Thymus (tissue), 11 donors: ENCODE measurements around the gene RPL3. TPM values are rescaled to one million over a fixed set of nuclear protein-coding genes. Genes with fewer than 3 reads are reported as not detected.
A peak's percentile ranks its signal among the peaks of the same experiment; 100 is the strongest.

Source experiments
- DNase-seq, 9 donors: peaks; one replicate each; pipeline ENCODE4 v3.0.0-alpha.2; 2013; ENCODE audit warnings: low spot score in 9 of 9, low read depth in 6 of 9, missing footprints in 1 of 9
- H3K27ac ChIP-seq, 2 donors: one replicate each; pipeline ENCODE4 v1.5.1; 2013; ENCODE audit warnings: control low read depth in 1 of 2, low read depth in 1 of 2, low read length in 1 of 2, mild to moderate bottlenecking in 1 of 2, moderate library complexity in 1 of 2
- H3K27me3 ChIP-seq, 2 donors: one replicate each; pipeline ENCODE4 v1.5.1; 2013; ENCODE audit warnings: low read length in 1 of 2; ENCODE audit not compliant: control insufficient read depth in 2 of 2, insufficient read depth in 1 of 2
- H3K36me3 ChIP-seq, 2 donors: one replicate each; pipeline ENCODE4 v1.5.1; 2013; ENCODE audit warnings: low read length in 1 of 2, mild to moderate bottlenecking in 1 of 2, moderate library complexity in 1 of 2; ENCODE audit not compliant: control insufficient read depth in 2 of 2, insufficient read depth in 2 of 2
- H3K4me1 ChIP-seq, 2 donors: one replicate each; pipeline ENCODE4 v1.5.1; 2013; ENCODE audit warnings: low read length in 2 of 2; ENCODE audit not compliant: control insufficient read depth in 2 of 2, insufficient read depth in 2 of 2
- H3K4me3 ChIP-seq, 2 donors: one replicate each; pipeline ENCODE4 v1.5.1; 2013; ENCODE audit warnings: low read length in 2 of 2, control low read depth in 1 of 2, mild to moderate bottlenecking in 1 of 2
- H3K9me3 ChIP-seq, 2 donors: one replicate each; pipeline ENCODE4 v1.5.1; 2013; ENCODE audit warnings: low read length in 1 of 2, mild to moderate bottlenecking in 1 of 2; ENCODE audit not compliant: control insufficient read depth in 2 of 2, insufficient read depth in 1 of 2
- WGBS: extraction: QIAGEN DNeasy Blood & Tissue Kit; methylation state at CpG from one replicate; pipeline ENCODE4 v1.1.7; 2013; 5-methylcytosine and 5-hydroxymethylcytosine counted together
- polyA plus RNA-seq: library from polyadenylated mRNA; stranded (reverse); fragments of 200-250 nt; gene quantifications from one replicate; pipeline ENCODE4 v1.2.3, GENCODE V29; 2013
- total RNA-seq: library from RNA; stranded (reverse); fragments of 120-200 nt; gene quantifications from one replicate; pipeline ENCODE4 v1.2.4, GENCODE V29; 2013
- donor health status: healthy.

Gene RPL3
- total and polyA plus RNA-seq, 2 donors: 1,863 to 2,946 TPM

DNA sequence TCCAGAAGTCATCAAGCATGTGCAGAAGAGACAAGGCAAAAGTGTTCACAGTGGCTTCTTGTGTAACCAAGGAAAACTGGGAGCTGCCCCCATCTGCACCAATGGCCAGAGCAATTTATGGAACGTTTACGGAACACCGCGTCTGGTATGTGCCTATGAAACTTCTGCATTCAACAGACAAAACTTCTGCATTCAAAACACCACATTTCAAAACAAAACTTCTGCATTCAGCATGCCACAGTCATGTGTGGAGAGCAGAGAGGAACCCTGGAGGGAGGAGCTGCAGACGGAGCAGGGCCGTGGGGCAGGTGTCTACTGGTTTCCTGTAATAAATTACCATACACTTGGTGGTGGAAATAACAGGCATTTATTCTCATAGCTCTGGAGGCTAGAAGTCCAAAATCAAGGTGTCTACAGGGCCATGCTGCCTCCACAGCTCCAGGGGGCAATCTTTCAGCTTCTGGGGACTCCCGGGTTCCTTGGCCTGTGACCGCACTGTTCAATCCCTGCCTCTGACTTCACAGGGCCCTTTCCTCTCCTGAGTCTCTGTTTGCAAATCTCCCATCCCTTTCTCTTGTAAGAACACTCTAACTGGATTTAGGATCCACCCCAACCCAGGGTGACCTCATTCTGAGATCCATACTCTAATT lies 32.2 kb downstream of the RPL3 start:
- H3K27me3 ChIP-seq: peaks cover 0 to 31% of the 10 kb centered on the region in 2 donors
- H3K4me3 ChIP-seq: no peak overlapping the region
- DNase-seq: peak in 1 of 9 donors; percentile 40
- no peak overlapping the region for H3K27ac ChIP-seq
- H3K4me1 ChIP-seq: peaks cover 0 to 12% of the 10 kb centered on the region in 2 donors
- H3K9me3 ChIP-seq: peaks cover 0 to 12% of the 10 kb centered on the region in 2 donors
- 11% methylated on average over 8 of the region's 8 CpGs for WGBS
- no peaks in the 10 kb centered on the region for H3K36me3 ChIP-seq

DNA sequence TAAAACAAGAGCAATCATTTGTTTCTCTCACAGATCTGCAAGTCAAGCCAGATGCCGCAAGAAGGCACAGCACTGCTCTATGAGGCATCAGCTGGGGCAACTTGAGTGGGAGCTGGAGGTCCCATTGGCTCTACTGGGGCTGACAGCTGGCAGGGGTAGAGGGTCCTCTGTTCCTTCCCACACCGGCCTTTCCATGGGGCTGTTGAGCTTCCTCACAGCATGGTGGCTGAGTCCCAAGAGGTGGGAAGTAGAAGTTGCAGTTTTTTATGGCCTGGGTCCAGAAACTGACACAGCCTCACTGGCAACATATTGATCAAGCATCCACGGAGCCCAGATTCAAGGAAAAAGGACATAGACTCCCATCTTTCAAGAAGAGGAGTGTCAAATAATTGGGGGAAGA lies 34.4 kb downstream of the RPL3 start:
- Histone ChIP-seq H3K9me3 (peaks cover 0 to 12% of the 10 kb centered on the region in 2 donors), H3K27ac (no peak overlapping the region), H3K36me3 (no peaks in the 10 kb centered on the region), H3K27me3 (peaks cover 0 to 45% of the 10 kb centered on the region in 2 donors), H3K4me3 (no peak overlapping the region), H3K4me1 (peaks cover 0 to 11% of the 10 kb centered on the region in 2 donors)
- 92% methylated on average over 3 of the region's 3 CpGs for WGBS
- no peak for DNase-seq

DNA sequence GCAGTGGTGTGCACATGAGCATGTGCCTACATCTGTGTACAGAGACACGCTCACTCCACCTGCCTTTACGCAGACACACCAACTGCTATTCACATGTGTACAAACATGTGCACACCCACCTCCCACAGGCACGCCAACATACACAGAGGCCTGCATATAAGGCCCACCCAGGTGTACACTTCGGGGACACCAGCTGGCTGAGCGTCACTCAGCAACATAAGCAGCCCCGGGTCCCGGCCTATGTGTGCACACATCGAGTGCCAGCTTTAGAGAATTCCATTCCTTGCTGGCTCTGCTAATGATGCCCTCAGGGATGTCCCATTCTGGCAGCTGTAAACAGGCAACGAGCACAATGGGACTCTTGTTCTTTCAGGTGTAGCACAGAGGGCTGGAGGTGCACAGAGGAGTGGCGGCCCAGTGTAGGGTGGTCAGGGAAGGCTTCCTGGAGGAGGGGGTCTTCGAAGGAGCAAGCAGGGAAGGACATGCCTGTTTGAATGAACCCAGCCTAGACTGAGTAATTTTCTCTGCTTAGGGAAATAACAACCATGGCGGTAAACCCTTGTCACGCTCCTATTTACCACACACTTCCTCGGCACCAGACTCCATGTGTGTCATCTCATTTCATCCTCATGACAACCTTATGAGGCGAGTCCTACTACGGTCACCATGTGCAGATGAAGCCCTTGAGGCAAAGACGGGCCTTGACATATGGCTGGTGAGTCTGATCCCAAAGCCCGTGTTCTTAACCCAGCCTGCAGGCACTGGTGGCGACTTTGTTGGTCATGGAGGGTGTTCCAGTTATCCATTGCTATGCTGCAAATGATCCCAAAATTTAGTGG lies 35.1 kb downstream of the RPL3 start:
- H3K27me3 ChIP-seq: peaks cover 0 to 50% of the 10 kb centered on the region in 2 donors
- no peak overlapping the region for H3K4me3 ChIP-seq
- H3K36me3 ChIP-seq: no peaks in the 10 kb centered on the region
- WGBS: 96% methylated on average over 19 of the region's 19 CpGs
- peaks cover 0 to 11% of the 10 kb centered on the region in 2 donors for H3K4me1 ChIP-seq
- H3K9me3 ChIP-seq: peaks cover 0 to 12% of the 10 kb centered on the region in 2 donors
- no peak overlapping the region for H3K27ac ChIP-seq
- no peak for DNase-seq

DNA sequence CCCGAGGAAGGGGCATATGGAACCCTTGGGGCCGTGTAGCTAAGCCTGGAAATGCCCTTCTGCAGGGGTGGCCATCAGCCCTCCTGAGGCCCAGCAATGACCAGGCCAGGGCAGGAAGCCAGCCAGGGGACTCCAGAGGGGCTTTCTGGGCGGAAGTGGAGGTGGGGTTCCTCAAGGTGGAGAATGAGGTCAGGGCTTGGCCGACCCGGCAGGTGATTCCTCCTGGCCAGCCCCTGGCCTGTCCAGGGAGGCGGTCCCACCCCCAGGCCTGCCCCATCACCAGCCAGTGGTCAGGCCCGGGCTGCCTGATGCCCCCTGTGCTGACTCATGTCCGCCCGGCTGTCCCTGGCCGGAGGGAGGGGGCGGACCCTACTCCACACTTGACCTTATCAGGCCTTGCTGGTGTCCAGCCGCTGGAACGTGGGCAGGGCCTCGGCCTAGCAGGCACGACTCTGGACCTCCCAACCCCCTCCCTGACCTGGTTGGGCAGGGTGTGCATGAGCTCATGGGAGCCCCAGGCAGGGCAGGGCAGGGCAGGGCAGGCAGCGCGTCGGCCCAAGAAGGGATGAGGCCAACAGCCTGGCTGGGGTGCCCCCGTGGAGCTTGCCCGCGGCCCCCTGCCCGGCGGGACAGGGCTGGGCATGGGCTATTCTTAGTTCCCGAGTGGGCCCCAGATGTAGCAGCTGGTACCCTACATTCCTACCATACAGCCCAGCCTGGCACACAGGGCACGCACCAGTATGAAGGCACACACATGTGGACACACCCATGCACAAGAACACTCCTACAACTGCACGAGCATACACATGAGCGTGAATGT lies 35.9 kb downstream of the RPL3 start:
- 83% methylated on average over 27 of the region's 27 CpGs for WGBS
- Histone ChIP-seq H3K36me3 (no peaks in the 10 kb centered on the region), H3K9me3 (peaks cover 0 to 12% of the 10 kb centered on the region in 2 donors), H3K4me1 (peaks cover 0 to 11% of the 10 kb centered on the region in 2 donors), H3K27me3 (peaks cover 3 to 58% of the 10 kb centered on the region in 2 donors), H3K4me3 (no peak overlapping the region), H3K27ac (no peak overlapping the region)
- no peak for DNase-seq

DNA sequence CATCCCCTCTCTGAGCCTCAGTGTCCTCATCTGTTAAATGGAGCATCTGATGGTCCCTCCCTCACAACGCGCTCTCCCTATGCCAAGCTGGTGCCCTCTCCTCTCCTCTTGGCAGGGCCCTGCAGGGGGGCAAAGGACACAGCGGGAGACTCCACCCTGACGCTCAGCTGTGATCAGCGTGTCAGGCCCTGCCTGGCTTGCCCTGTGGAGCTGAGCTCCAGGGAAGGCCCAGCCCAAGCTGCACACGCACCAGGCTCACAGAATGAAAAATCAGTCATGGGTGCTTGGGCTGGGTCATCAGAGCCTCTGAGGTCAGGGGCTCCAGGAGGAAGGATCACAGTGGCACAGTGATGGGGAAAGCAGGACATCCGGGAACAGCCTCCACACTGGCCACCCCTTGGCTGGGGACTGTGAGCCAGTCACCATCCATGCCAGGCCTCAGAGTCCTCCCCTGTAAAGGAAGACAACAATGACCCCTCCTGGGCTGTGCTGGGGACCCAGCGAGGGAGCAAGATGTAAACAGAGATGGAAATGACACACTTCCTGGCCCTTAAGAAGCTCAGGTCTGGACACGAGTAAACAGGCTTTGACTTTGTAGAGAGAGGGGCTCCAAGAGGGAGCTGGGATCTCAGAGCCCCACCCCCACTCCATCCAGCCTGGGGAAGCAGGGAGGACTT lies 36.6 kb downstream of the RPL3 start:
- no peak for DNase-seq

DNA sequence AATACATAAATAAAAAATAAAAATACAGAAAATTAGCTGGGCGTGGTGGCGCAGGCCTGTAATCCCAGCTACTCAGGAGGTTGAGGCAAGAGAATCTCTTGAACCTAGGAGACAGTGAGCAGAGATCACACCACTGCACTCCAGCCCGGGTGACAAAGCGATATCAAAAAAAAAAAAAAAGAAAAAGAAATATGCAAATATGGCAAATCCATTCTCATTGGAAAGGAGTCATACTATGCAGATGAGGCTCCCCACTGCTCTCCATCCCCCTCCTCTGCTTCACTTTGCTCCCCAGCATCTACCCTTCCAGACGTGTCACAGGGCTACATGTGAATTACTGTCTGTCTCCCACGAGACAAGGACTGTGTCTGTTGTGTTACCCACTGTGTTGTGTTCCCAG lies 38.3 kb downstream of the RPL3 start:
- no peaks in the 10 kb centered on the region for H3K36me3 ChIP-seq
- H3K27me3 ChIP-seq: peaks cover 5 to 69% of the 10 kb centered on the region in 2 donors
- H3K27ac ChIP-seq: no peak overlapping the region
- H3K9me3 ChIP-seq: peaks cover 0 to 12% of the 10 kb centered on the region in 2 donors
- no peak overlapping the region for H3K4me3 ChIP-seq
- 80% methylated on average over 6 of the region's 6 CpGs for WGBS
- peaks cover 0 to 3% of the 10 kb centered on the region in 2 donors for H3K4me1 ChIP-seq
- no peak for DNase-seq

More for the DNA sequence above, 36.6 kb downstream of the RPL3 start:
- Histone ChIP-seq H3K4me1 (peaks cover 0 to 11% of the 10 kb centered on the region in 2 donors), H3K27ac (no peak overlapping the region), H3K27me3 (peaks cover 5 to 66% of the 10 kb centered on the region in 2 donors), H3K4me3 (no peak overlapping the region), H3K36me3 (no peaks in the 10 kb centered on the region), H3K9me3 (peaks cover 0 to 12% of the 10 kb centered on the region in 2 donors)
- 82% methylated on average over 9 of the region's 9 CpGs for WGBS

DNA sequence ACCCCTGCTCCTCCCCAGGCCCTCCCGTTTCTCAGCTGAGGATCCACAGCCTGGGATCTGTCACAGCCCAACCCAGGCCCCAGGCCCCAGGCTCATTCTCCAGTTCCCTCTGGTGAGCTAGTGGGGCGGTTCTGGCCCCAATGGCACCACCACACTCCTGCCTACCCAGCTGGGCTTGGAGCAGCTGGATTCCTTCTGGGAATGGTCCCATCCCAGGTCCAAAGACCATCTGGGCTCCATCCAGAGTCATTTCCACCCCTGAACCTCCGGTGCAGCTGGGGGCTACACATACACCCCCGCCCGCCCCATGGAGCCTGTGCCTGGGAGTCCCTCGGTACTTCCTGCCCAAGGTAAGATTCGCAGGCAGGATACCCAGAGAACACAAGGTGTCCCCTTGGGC lies 39.2 kb downstream of the RPL3 start:
- Histone ChIP-seq H3K4me3 (no peak overlapping the region), H3K27me3 (peaks cover 5 to 72% of the 10 kb centered on the region in 2 donors), H3K27ac (no peak overlapping the region), H3K9me3 (peaks cover 0 to 10% of the 10 kb centered on the region in 2 donors), H3K36me3 (no peaks in the 10 kb centered on the region), H3K4me1 (peaks cover 0 to 3% of the 10 kb centered on the region in 2 donors)
- whole genome bisulfite sequencing: 93% methylated on average over 7 of the region's 7 CpGs
- DNase-seq: no peak

DNA sequence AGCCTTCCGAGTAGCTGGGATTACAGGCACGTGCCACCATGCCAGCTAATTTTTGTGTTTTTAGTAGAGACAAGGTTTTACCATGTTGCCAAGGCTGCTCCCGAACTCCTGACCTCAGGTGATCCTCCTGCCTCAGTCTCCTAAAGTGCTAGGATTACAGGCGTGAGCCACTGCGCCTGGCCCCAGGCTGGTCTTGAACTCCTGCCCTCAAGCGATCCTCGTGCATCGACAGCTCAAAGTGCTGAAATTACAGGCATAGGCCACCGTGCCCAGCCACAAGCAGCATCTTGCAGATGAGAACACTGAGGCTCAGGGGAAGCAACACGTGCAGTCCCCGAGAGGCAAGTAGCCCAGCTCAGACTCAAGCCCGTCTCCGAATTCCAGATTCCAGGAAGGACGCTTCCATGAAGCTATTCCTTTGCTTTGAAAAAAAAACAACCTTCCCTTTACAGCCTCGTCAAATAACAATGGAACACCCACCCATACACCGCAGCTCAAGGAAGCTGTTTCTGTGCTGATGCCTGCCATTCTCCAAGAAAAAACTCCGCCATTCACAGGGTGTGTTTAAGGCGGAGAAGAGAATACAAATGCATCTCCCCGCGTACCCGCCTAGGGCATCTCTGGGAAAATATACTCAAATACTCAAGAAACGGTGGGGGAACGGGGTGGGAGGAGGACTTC lies 40.1 kb downstream of the RPL3 start:
- Histone ChIP-seq H3K4me1 (peaks cover 0 to 3% of the 10 kb centered on the region in 2 donors), H3K27ac (no peak overlapping the region), H3K9me3 (peaks cover 0 to under 1% of the 10 kb centered on the region in 2 donors), H3K4me3 (no peak overlapping the region), H3K36me3 (no peaks in the 10 kb centered on the region), H3K27me3 (peaks cover 5 to 74% of the 10 kb centered on the region in 2 donors)
- no peak for DNase-seq
- 42% methylated on average over 23 of the region's 23 CpGs for WGBS
